NCI-H510A treated with DMSO at 0.1 percent for 48 hours (cell line): ENCODE results near the gene TMEM204.

ENCODE experiments used
- DNase-seq: peaks from one replicate; lab custom pipeline; 2025; lab: John Stamatoyannopoulos, UW

The TMEM204 gene

GRCh38 chr16:1499756-1500464 lies 33.6 kb upstream of the TMEM204 start:
- no peak for DNase-seq

- DNase-seq: no peak
These were observed 32.9 kb upstream of the TMEM204 start for GRCh38 chr16:1500465-1501150.

- DNase-seq: no peak
These were observed 31.8 kb upstream of the TMEM204 start for GRCh38 chr16:1501630-1502029.

DNA sequence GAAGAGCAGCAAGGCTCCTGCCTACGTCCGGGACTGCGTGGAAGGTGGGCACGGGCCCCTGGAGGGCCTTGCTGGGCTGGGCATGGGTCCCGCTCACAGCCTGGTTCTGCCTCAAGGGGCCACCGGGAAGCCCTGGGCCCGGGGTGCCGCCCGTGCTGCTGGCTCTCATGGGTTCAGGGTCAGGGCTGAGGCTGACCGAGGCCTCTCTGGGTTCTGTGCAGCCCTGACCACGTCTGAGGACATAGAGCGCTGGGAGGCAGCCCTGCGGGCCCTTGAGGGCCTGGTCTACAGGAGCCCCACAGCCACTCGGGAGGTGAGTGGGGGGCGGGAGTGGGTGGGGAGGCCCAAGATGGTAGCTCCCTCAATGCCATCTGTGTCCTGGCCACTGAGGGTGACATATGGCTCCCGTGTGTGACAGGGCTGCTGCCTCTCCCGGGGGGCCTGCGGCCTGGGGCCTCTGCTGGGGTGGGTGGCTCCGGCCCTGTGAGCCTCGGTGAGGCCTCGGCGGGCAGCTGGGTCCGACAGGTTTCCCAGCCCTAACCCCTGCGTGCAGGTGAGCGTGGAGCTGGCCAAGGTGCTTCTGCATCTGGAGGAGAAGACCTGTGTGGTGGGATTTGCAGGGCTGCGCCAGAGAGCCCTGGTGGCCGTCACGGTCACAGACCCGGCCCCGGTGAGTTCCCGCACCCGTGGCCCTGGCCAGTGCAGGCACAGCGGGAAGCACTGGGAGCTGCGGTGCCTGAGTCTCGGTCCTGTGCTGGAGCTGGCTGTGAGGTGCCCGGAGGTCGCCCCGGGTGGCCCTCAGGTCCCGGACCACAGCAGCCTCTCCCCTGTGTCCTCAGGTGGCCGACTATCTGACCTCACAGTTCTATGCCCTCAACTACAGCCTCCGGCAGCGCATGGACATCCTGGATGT lies 31.1 kb upstream of the TMEM204 start:
- no peak for DNase-seq

DNA sequence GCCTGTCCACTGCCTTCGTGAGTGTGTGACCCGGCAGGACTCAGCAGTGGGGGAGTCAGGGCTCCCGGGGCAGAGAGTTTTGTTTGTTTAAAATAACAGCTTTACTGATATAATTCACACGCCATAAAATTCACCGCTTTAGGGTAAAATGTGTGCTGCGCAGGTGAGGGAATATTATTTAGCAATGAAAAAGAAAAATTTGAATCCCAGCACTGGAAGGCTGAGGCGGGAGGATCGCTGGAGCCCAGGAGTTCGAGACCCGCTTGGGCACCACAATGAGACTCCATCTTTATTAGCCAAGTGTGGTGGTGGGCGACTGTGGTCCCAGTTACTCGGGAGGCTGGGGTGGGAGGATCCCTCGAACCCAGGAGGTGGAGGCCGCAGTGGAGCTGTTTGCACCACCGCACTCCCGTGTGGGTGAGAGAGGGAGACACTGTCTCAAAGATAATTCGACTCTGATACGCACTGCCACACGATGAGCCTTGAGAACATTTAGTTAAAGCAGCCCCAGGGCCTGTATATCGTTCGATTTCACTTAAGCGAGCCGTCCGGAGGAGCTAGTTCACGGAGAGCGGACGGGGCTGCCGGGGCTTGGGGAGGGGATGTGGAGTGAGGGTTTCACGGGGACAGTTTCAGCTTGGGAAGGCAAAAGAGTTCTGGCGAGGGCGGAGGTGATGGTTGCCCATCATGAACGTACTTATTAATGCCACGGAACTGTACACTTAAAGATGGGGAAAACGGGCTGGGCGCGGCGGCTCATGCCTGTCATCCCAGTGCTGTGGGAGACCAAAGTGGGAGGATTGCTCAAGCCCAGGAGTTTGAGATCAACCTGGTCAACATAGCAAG lies 30.1 kb upstream of the TMEM204 start:
- DNase-seq: no peak

DNA sequence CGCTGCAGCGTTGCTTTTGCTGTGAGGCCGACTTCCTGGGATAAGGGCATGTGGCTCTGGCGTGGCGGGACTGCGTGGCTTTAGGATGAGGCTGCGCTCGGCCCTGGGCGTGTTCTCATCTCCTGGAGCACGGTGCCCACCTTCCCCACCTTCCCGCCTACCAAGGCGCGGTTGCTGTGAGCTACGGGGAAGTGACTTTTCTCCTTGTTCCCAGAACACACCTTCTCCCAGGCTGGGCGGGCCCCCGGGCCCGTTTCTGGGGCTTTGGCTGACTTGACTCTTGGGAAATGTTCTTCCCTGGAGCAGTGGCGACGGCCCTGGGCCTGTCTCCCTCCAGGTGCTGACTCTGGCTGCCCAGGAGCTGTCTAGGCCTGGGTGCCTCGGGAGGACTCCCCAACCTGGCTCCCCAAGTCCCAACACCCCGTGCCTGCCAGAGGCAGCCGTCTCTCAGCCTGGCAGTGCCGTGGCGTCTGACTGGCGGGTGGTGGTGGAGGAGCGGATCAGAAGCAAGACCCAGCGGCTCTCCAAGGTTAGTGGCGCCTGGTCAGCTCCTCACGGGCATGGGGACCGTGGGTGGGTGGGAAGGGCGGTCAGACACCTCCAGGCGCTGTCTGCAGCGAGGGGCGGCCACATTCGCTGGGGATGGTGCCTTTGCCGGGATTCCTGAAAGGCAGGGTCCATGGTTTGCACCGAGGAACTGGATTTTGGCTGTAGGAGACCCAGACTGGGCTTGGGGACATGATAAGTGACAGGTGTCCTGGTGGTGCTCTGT lies 28.2 kb upstream of the TMEM204 start:
- no peak for DNase-seq

DNA sequence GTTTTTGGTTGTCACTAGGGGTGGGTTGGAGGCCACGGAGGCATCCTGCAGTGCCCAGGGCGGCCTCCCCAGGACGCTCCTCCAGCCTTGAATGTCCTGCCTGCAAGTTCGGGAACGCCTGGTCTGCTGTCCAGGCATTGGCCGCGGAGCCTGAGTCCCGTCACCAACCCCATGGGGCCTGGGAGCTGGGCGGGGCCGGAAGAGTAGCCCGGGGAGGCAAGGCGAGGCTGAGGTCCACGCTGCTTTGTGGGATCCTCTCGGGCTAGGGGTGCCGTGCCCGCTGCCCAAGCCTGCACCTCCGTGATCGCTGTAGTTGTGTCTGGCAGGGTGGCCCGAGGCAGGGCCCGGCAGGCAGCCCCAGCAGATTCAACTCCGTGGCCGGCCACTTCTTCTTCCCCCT lies 27.6 kb upstream of the TMEM204 start:
- DNase-seq: no peak

DNA sequence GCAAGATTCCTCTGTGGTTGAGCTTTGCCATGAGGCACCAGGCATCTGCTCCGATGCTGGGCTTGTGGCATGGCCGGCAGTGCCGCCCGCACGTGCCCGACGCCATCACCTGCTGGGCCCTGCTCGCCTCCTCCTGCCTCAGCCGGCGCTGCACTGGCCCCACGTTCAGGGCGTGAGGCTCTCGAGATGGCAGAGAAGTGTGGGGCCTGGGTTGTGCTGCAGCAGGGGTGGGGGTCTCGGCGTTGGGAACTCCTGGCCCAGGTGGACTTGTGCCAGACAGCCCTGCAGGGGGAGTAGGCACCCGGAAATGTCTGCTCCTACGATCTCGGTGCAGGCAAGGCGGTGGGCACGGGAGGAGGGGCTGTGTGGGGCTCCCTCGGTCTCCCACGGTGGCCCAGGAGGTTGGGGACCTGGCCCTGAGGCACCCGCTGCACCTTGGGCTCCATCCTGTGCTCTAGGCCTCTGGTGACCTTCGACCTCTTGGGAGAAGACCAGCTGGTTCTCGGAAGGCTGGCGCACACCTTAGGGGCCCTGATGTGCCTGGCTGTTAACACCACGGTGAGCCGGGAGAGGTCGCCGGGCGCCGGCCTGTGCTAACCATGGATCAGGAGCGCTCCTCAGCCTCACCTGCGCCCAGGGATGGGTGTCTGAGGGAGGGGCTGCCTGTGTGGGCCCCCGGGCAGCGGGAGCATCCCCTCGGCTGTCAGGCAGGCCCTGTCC lies 26.8 kb upstream of the TMEM204 start:
- no peak for DNase-seq

DNA sequence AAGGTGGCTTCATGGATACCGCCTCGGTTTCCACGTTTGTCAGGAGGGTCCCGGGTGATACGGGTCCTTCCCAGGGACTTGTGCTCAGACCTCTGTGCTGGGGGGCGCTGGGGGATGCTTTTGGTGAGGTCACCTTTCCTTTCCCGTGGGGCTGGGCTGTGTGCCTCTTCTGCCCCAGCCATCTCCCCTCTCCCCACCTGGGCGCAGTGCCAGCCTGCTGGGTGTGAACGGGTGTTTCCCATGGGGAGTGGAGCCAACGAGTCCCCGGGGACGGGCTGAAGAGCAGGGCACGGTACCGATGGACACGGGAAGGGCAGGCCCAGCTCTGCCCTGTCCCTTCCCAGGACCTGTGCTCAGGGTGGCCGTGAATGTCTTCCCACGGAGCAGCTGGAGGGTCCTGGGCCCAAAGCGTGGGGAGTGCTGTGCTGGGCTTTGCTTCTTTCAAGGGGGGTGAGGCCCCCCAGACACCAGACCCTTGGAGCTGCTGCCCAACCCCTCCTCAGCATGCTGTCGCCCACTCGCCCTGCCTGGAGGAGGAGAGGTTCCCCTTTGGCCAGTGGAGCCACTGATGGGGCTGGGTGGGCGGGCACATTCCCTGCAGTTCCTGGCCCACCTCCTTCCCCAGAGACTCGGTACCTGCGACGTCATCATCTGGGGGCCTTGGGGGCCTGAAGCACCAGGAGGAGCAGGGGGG lies 24.8 kb upstream of the TMEM204 start:
- DNase-seq: no peak

GRCh38 chr16:1509307-1510221 lies 23.9 kb upstream of the TMEM204 start:
- DNase-seq: no peak

DNA sequence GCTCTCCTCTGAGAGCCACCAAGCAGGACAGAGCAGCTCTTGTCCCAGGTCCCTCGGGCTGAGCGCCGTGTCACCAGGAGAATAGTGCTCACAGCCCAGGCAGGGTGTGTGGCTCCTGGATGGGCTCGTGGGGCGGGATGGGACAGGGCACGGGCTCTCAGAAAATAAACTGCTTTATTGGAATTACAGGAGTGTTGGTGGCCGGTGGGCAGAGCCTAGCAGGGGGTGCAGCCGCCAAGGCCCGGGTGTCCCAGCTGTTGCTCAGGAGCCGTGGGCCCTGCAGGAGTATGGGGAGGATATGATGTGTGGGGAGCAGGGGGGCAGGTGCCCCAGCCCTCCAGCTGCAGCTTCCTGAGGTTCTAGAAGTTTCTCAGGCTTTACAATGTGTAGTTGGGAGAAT lies 23.2 kb upstream of the TMEM204 start:
- DNase-seq: no peak

- no peak for DNase-seq
These were observed 22.5 kb upstream of the TMEM204 start for GRCh38 chr16:1510941-1511351.

GRCh38 chr16:1511662-1512569 lies 21.6 kb upstream of the TMEM204 start:
- DNase-seq: no peak

DNA sequence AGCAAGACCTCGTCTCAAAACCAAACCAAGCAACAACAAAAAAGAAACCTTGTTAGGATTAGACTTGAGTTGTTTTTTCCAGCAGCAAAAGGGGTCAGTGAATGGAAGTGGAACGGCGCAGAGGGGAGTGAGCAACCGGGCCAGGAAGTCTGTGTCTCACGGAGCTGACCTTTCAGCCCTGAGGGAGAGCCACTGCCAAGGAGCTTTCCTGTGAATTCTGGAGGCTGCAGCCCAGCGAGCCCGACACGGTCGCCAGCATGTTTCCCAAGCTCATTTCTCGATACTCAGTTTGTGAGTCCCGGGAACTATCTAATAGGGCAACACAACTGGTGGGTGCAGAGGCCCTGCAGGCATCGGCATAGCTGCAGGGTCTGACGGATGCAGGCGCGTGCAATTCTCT lies 20.7 kb upstream of the TMEM204 start:
- no peak for DNase-seq

DNA sequence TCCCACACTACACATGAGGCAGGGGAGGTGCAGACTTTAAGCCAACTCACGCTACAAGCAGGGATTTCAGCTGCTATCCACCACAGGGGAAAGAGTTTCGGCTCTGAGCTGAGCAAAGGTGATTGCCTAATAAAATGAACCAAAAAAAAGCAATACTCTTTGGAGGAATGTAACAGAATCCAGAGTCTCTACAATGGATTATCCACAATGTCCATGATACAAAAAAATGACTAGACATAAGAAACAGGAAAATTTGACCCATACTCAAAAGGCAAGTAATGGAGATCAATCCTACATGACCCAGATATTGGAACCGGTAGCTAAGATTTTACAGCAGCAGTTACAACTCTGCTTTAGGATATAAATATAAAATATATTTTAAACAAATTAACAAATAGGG lies 19.0 kb upstream of the TMEM204 start:
- DNase-seq: no peak

DNA sequence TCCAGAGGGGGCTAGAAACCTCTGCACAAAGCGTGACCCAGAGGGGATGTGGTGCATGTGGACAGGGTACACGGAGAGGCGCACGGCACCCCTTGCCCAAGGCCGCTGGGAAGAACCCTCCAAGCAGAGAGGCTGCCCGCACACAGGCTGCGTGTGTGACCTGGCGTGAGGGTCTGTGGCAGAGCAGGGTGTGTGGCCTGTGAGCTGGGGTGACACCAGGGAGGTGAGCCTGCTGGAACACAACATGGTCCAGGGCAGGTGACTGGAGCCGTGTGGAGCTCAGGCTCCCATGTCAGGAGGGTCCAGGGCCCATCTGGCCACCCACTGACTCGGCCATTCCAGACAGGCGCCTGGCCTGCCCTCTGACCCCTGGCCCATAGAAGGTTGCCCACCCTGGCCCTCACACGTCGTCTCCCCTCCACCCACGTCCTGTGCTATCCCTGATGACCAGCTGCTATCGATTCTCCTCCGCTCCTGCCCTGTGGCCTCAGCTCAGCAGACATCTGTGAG lies 14.8 kb upstream of the TMEM204 start:
- DNase-seq: no peak

- DNase-seq: no peak
These were observed 13.6 kb upstream of the TMEM204 start for GRCh38 chr16:1519831-1520230.
